DOHH2 (cell line): ENCODE data around the gene ORAI3.

Source experiments
- H3F3A ChIP-seq: fragments of 200-600 bp; sonication (generic), shearing (Covaris generic); 2 replicates; pipeline ENCODE4 v1.6.0; 2016; ENCODE audit warnings: antibody characterized with exemption, mild to moderate bottlenecking; ENCODE audit not compliant: control insufficient read depth, insufficient read depth
- H3K27ac ChIP-seq: fragments of 200-600 bp; sonication (generic); 2 replicates; pipeline ENCODE4 v1.5.1; 2014; ENCODE audit warnings: low read depth, mild to moderate bottlenecking, low read length, moderate library complexity
- H3K27me3 ChIP-seq: fragments of 200-600 bp; sonication (generic); 2 replicates; pipeline ENCODE4 v1.6.1; 2014; ENCODE audit warnings: mild to moderate bottlenecking, low read length, mixed read lengths; ENCODE audit not compliant: control insufficient read depth
- H3K36me3 ChIP-seq: fragments of 200-600 bp; sonication (generic); 2 replicates; pipeline ENCODE4 v1.6.1; 2014; ENCODE audit warnings: mild to moderate bottlenecking, low read length, moderate library complexity, mixed read lengths; ENCODE audit not compliant: control insufficient read depth
- H3K4me1 ChIP-seq: fragments of 200-600 bp; sonication (generic); 2 replicates; pipeline ENCODE4 v1.6.1; 2014; ENCODE audit warnings: mild to moderate bottlenecking, low read length, mixed read lengths; ENCODE audit not compliant: control insufficient read depth
- H3K4me2 ChIP-seq: fragments of 200-600 bp; sonication (generic); 2 replicates; pipeline ENCODE4 v1.6.0; 2014; ENCODE audit warnings: mild to moderate bottlenecking, low read length, moderate library complexity
- H3K4me3 ChIP-seq: fragments of 200-600 bp; sonication (generic); 2 replicates; pipeline ENCODE4 v1.5.1; 2014; ENCODE audit warnings: mild to moderate bottlenecking, low read length, mixed read lengths
- H3K79me2 ChIP-seq: fragments of 200-600 bp; sonication (generic); 2 replicates; pipeline ENCODE4 v1.6.1; 2014; ENCODE audit warnings: mild to moderate bottlenecking, low read length, mixed read lengths; ENCODE audit not compliant: control insufficient read depth
- H3K9me2 ChIP-seq: fragments of 200-600 bp; sonication (generic); replicated peaks from 2 replicates; pipeline ENCODE4 v1.6.1; 2014; ENCODE audit warnings: mild to moderate bottlenecking, low read length, mixed read lengths; ENCODE audit not compliant: control insufficient read depth
- H3K9me3 ChIP-seq: fragments of 200-600 bp; sonication (generic); 2 replicates; pipeline ENCODE4 v1.6.1; 2014; ENCODE audit warnings: antibody characterized with exemption, low read length, mixed read lengths; ENCODE audit not compliant: control insufficient read depth, insufficient read depth
- H4K20me1 ChIP-seq: fragments of 200-600 bp; sonication (generic); 2 replicates; pipeline ENCODE4 v1.6.0; 2014; ENCODE audit warnings: low read depth, mild to moderate bottlenecking, antibody characterized with exemption, low read length, moderate library complexity; ENCODE audit not compliant: control insufficient read depth, insufficient read depth
- CTCF ChIP-seq: fragments of 200-600 bp; sonication (generic); IDR thresholded peaks from one replicate; pipeline ENCODE4 v1.5.1; 2014; ENCODE audit warnings: antibody characterized with exemption, mild to moderate bottlenecking, low read depth, low read length; ENCODE audit not compliant: poor library complexity, severe bottlenecking
- EZH2phosphoT487 ChIP-seq: fragments of 200-600 bp; sonication (generic); IDR thresholded peaks from 2 replicates; pipeline ENCODE4 v1.6.1; 2017; ENCODE audit warnings: borderline replicate concordance, mild to moderate bottlenecking, antibody characterized with exemption, low read length, moderate library complexity, mixed read lengths

Gene ORAI3

GRCh38 chr16:30944352-30944751 is 4.5 kb upstream of the ORAI3 start:
- H3F3A ChIP-seq, result peaks cover 11% of the 10 kb centered on the region
- no peaks in the 10 kb centered on the region for H3K9me2 ChIP-seq
- peaks cover 2% of the 10 kb centered on the region; the same call in 1 of the 2 replicates for H3K79me2 ChIP-seq
- no peaks in the 10 kb centered on the region; the same call in 1 of the 2 replicates for H4K20me1 ChIP-seq
- H3K4me1 ChIP-seq, result peaks cover 19% of the 10 kb centered on the region
- no peak overlapping the region for H3K27ac ChIP-seq
- TF ChIP-seq EZH2phosphoT487, result no peak
- no peak for TF ChIP-seq CTCF
- no peaks in the 10 kb centered on the region for H3K9me3 ChIP-seq
- H3K27me3 ChIP-seq, result no peaks in the 10 kb centered on the region
- no peak overlapping the region for H3K4me3 ChIP-seq
- no peak overlapping the region for H3K4me2 ChIP-seq
- peaks cover 40% of the 10 kb centered on the region for H3K36me3 ChIP-seq

GRCh38 chr16:30946671-30947540 is 2.0 kb upstream of the ORAI3 start:
- Histone ChIP-seq H3K4me3 (no peak overlapping the region), H3K36me3 (peaks cover 33% of the 10 kb centered on the region), H3K27ac (no peak overlapping the region)

GRCh38 chr16:30947541-30947858 is 1.4 kb upstream of the ORAI3 start:
- TF ChIP-seq CTCF (no peak), EZH2phosphoT487 (no peak)
- no peak overlapping the region for H3K4me2 ChIP-seq
- no peaks in the 10 kb centered on the region for H3K9me2 ChIP-seq
- H3K9me3 ChIP-seq, result no peaks in the 10 kb centered on the region
- H3K79me2 ChIP-seq, result peaks cover 5% of the 10 kb centered on the region; the same call in 1 of the 2 replicates
- peaks cover 22% of the 10 kb centered on the region for H3K4me1 ChIP-seq
- H3K36me3 ChIP-seq, result peaks cover 27% of the 10 kb centered on the region
- no peaks in the 10 kb centered on the region; the same call in 1 of the 2 replicates for H4K20me1 ChIP-seq
- H3F3A ChIP-seq, result peaks cover 16% of the 10 kb centered on the region
- no peak overlapping the region for H3K27ac ChIP-seq
- H3K27me3 ChIP-seq, result no peaks in the 10 kb centered on the region
- no peak overlapping the region for H3K4me3 ChIP-seq

More at GRCh38 chr16:30946671-30947540, 2.0 kb upstream of the ORAI3 start:
- TF ChIP-seq EZH2phosphoT487, result no peak
- TF ChIP-seq CTCF, result no peak
- Histone ChIP-seq H3K4me1 (peaks cover 26% of the 10 kb centered on the region), H4K20me1 (no peaks in the 10 kb centered on the region; the same call in 1 of the 2 replicates), H3K9me3 (no peaks in the 10 kb centered on the region), H3K4me2 (no peak overlapping the region), H3K79me2 (peaks cover 5% of the 10 kb centered on the region; the same call in 1 of the 2 replicates), H3F3A (peaks cover 15% of the 10 kb centered on the region), H3K9me2 (no peaks in the 10 kb centered on the region), H3K27me3 (no peaks in the 10 kb centered on the region)
